ENCODE data around the gene WDR5B.

Gene WDR5B

GRCh38 chr3:122392868-122393844 lies 22.7 kb downstream of the WDR5B start:
- no peaks in the 10 kb centered on the region for H3K9me3 ChIP-seq (ENCODE audit: control insufficient read depth, low read length)
- peak overlapping the region; percentile 26 for H3K27ac ChIP-seq (ENCODE audit: low read depth, low read length, severe bottlenecking)

GRCh38 chr3:122391681-122392446 lies 24.0 kb downstream of the WDR5B start:
- Histone ChIP-seq H3K9me3 (ENCODE audit: control insufficient read depth, low read length) (no peaks in the 10 kb centered on the region), H3K4me1 (ENCODE audit: control insufficient read depth, insufficient read depth, low read length, poor library complexity, severe bottlenecking) (peaks cover 16% of the 10 kb centered on the region), H3K4me3 (ENCODE audit: extremely low read depth, insufficient read depth, low read length, poor library complexity, severe bottlenecking) (no peak overlapping the region), H3K27ac (ENCODE audit: low read depth, low read length, severe bottlenecking) (no peak overlapping the region), H3K36me3 (ENCODE audit: control insufficient read depth, insufficient read depth, low read length) (no peaks in the 10 kb centered on the region)
- WGBS, 2 experiments (ENCODE audit: insufficient coverage in 2 of 2) = 100% methylated on average over 1 of the region's 2 CpGs

More at GRCh38 chr3:122392868-122393844, 22.7 kb downstream of the WDR5B start:
- Histone ChIP-seq H3K4me1 (ENCODE audit: control insufficient read depth, insufficient read depth, low read length, poor library complexity, severe bottlenecking) (peaks cover 16% of the 10 kb centered on the region), H3K4me3 (ENCODE audit: extremely low read depth, insufficient read depth, low read length, poor library complexity, severe bottlenecking) (no peak overlapping the region), H3K36me3 (ENCODE audit: control insufficient read depth, insufficient read depth, low read length) (no peaks in the 10 kb centered on the region)
- 71 to 88% methylated on average over 1 of the region's 2 CpGs for WGBS, 2 experiments (ENCODE audit: insufficient coverage in 2 of 2)

GRCh38 chr3:122390665-122391064 lies 25.2 kb downstream of the WDR5B start:
- whole genome bisulfite sequencing, 2 experiments (ENCODE audit: insufficient coverage in 2 of 2) = 93% methylated on average over 2 to 3 of the region's 4 CpGs
- Histone ChIP-seq H3K9me3 (ENCODE audit: control insufficient read depth, low read length) (no peaks in the 10 kb centered on the region), H3K27ac (ENCODE audit: low read depth, low read length, severe bottlenecking) (no peak overlapping the region), H3K36me3 (ENCODE audit: control insufficient read depth, insufficient read depth, low read length) (no peaks in the 10 kb centered on the region), H3K4me1 (ENCODE audit: control insufficient read depth, insufficient read depth, low read length, poor library complexity, severe bottlenecking) (peaks cover 16% of the 10 kb centered on the region), H3K4me3 (ENCODE audit: extremely low read depth, insufficient read depth, low read length, poor library complexity, severe bottlenecking) (no peak overlapping the region)

GRCh38 chr3:122389892-122390291 lies 26.0 kb downstream of the WDR5B start:
- no peaks in the 10 kb centered on the region for H3K9me3 ChIP-seq (ENCODE audit: control insufficient read depth, low read length)
- H3K27ac ChIP-seq (ENCODE audit: low read depth, low read length, severe bottlenecking) = no peak overlapping the region
- no peaks in the 10 kb centered on the region for H3K36me3 ChIP-seq (ENCODE audit: control insufficient read depth, insufficient read depth, low read length)
- H3K4me1 ChIP-seq (ENCODE audit: control insufficient read depth, insufficient read depth, low read length, poor library complexity, severe bottlenecking) = peaks cover 16% of the 10 kb centered on the region
- no peak overlapping the region for H3K4me3 ChIP-seq (ENCODE audit: extremely low read depth, insufficient read depth, low read length, poor library complexity, severe bottlenecking)
- WGBS, 2 experiments (ENCODE audit: insufficient coverage in 2 of 2) = 73 to 93% methylated on average over 3 of the region's 4 CpGs

- peaks cover 12% of the 10 kb centered on the region for H3K4me1 ChIP-seq (ENCODE audit: control insufficient read depth, insufficient read depth, low read length, poor library complexity, severe bottlenecking)
- H3K36me3 ChIP-seq (ENCODE audit: control insufficient read depth, insufficient read depth, low read length) = no peaks in the 10 kb centered on the region
- H3K9me3 ChIP-seq (ENCODE audit: control insufficient read depth, low read length) = no peaks in the 10 kb centered on the region
- H3K27ac ChIP-seq (ENCODE audit: low read depth, low read length, severe bottlenecking) = no peak overlapping the region
- no peak overlapping the region for H3K4me3 ChIP-seq (ENCODE audit: extremely low read depth, insufficient read depth, low read length, poor library complexity, severe bottlenecking)
These were observed 26.7 kb downstream of the WDR5B start for GRCh38 chr3:122389197-122389596.

GRCh38 chr3:122387709-122388108 lies 28.2 kb downstream of the WDR5B start:
- Histone ChIP-seq H3K9me3 (ENCODE audit: control insufficient read depth, low read length) (no peaks in the 10 kb centered on the region), H3K4me3 (ENCODE audit: extremely low read depth, insufficient read depth, low read length, poor library complexity, severe bottlenecking) (no peak overlapping the region), H3K27ac (ENCODE audit: low read depth, low read length, severe bottlenecking) (no peak overlapping the region), H3K4me1 (ENCODE audit: control insufficient read depth, insufficient read depth, low read length, poor library complexity, severe bottlenecking) (no peaks in the 10 kb centered on the region), H3K36me3 (ENCODE audit: control insufficient read depth, insufficient read depth, low read length) (no peaks in the 10 kb centered on the region)
- 78 to 83% methylated on average over 2 of the region's 3 CpGs for WGBS, 2 experiments (ENCODE audit: insufficient coverage in 2 of 2)

- Histone ChIP-seq H3K36me3 (ENCODE audit: control insufficient read depth, insufficient read depth, low read length) (peaks cover 10% of the 10 kb centered on the region), H3K4me3 (ENCODE audit: extremely low read depth, insufficient read depth, low read length, poor library complexity, severe bottlenecking) (peak within 1 kb of the TSS; percentile 74), H3K9me3 (ENCODE audit: control insufficient read depth, low read length) (no peaks in the 10 kb centered on the region), H3K27ac (ENCODE audit: low read depth, low read length, severe bottlenecking) (peak within 1 kb of the TSS; percentile 72), H3K4me1 (ENCODE audit: control insufficient read depth, insufficient read depth, low read length, poor library complexity, severe bottlenecking) (peaks cover 6% of the 10 kb centered on the region)
- 2 to 4% methylated on average over 19 to 29 of the region's 52 CpGs for WGBS, 2 experiments (ENCODE audit: insufficient coverage in 2 of 2)
These were observed 31.8 kb downstream of the WDR5B start, which contains the start of gene FAM162A for GRCh38 chr3:122383771-122384697. Gene FAM162A (plus strand): TSS chr3:122384182. CDS start chr3:122384266, 84 bp downstream.

GRCh38 chr3:122382888-122383666 lies 32.8 kb downstream of the WDR5B start, which contains the start of gene MIX23:
Gene MIX23 (minus strand): TSS chr3:122383231. CDS start chr3:122383224, 7 bp downstream.
- peaks cover 6% of the 10 kb centered on the region for H3K4me1 ChIP-seq (ENCODE audit: control insufficient read depth, insufficient read depth, low read length, poor library complexity, severe bottlenecking)
- peaks cover 10% of the 10 kb centered on the region for H3K36me3 ChIP-seq (ENCODE audit: control insufficient read depth, insufficient read depth, low read length)
- peak within 1 kb of the TSS; percentile 72 for H3K27ac ChIP-seq (ENCODE audit: low read depth, low read length, severe bottlenecking)
- 1 to 3% methylated on average over 19 to 21 of the region's 31 CpGs for WGBS, 2 experiments (ENCODE audit: insufficient coverage in 2 of 2)
- peak within 1 kb of the TSS; percentile 74 for H3K4me3 ChIP-seq (ENCODE audit: extremely low read depth, insufficient read depth, low read length, poor library complexity, severe bottlenecking)
- H3K9me3 ChIP-seq (ENCODE audit: control insufficient read depth, low read length) = no peaks in the 10 kb centered on the region

GRCh38 chr3:122377975-122378374 lies 37.9 kb downstream of the WDR5B start:
- Histone ChIP-seq H3K9me3 (ENCODE audit: control insufficient read depth, low read length) (no peaks in the 10 kb centered on the region), H3K27ac (ENCODE audit: low read depth, low read length, severe bottlenecking) (no peak overlapping the region), H3K4me3 (ENCODE audit: extremely low read depth, insufficient read depth, low read length, poor library complexity, severe bottlenecking) (no peak overlapping the region), H3K4me1 (ENCODE audit: control insufficient read depth, insufficient read depth, low read length, poor library complexity, severe bottlenecking) (peaks cover 6% of the 10 kb centered on the region), H3K36me3 (ENCODE audit: control insufficient read depth, insufficient read depth, low read length) (peaks cover 17% of the 10 kb centered on the region)
- WGBS, 2 experiments (ENCODE audit: insufficient coverage in 2 of 2) = 93 to 100% methylated on average over 3 of the region's 4 CpGs
